Bronchial epithelial cell (primary cell): ENCODE measurements around the gene C6orf141. TPM values are rescaled to one million over a fixed set of nuclear protein-coding genes. Genes with fewer than 3 reads are reported as not detected.

Source experiments
- DNase-seq: peaks from one replicate; pipeline ENCODE4 v3.0.0-alpha.2; 2010; ENCODE audit warnings: low read depth
- FAIRE-seq: peaks from 2 replicates; lab custom pipeline; 2011; peaks lifted over from hg19 to GRCh38; lab: Jason Lieb, UNC
- H3K27me3 ChIP-seq: 2 replicates; pipeline ENCODE4 v1.5.1; 2011; ENCODE audit warnings: low read length; ENCODE audit not compliant: control insufficient read depth, insufficient read depth
- H3K36me3 ChIP-seq: 2 replicates; pipeline ENCODE4 v1.5.1; 2011; ENCODE audit warnings: low read length; ENCODE audit not compliant: control insufficient read depth, insufficient read depth
- H3K4me3 ChIP-seq: 2 replicates; pipeline ENCODE4 v1.5.1; 2011; ENCODE audit warnings: mild to moderate bottlenecking, low read depth, low read length, control low read depth
- total RNA-seq: library from RNA; depleted of rRNA; stranded (reverse); fragments of >200 nt; gene quantifications from 2 replicates; pipeline ENCODE4 v1.2.1, GENCODE V29; 2014
- TF ChIP-seq, protein P1 (sequence below): IDR thresholded peaks from 2 replicates; pipeline ENCODE4 v1.5.1; 2011; ENCODE audit warnings: mild to moderate bottlenecking, moderate library complexity, low read length, control low read depth, inconsistent platforms; ENCODE audit not compliant: insufficient read depth, severe bottlenecking

The C6orf141 gene
- total RNA-seq, 1 donor from 2014 or later = 10.8 TPM

GRCh38 chr6:49540614-49541013 lies 9.9 kb upstream of the C6orf141 start:
- H3K36me3 ChIP-seq = no peaks in the 10 kb centered on the region
- TF ChIP-seq, protein P1, sequence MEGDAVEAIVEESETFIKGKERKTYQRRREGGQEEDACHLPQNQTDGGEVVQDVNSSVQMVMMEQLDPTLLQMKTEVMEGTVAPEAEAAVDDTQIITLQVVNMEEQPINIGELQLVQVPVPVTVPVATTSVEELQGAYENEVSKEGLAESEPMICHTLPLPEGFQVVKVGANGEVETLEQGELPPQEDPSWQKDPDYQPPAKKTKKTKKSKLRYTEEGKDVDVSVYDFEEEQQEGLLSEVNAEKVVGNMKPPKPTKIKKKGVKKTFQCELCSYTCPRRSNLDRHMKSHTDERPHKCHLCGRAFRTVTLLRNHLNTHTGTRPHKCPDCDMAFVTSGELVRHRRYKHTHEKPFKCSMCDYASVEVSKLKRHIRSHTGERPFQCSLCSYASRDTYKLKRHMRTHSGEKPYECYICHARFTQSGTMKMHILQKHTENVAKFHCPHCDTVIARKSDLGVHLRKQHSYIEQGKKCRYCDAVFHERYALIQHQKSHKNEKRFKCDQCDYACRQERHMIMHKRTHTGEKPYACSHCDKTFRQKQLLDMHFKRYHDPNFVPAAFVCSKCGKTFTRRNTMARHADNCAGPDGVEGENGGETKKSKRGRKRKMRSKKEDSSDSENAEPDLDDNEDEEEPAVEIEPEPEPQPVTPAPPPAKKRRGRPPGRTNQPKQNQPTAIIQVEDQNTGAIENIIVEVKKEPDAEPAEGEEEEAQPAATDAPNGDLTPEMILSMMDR = no peak
- FAIRE-seq = no peak
- H3K27me3 ChIP-seq = no peaks in the 10 kb centered on the region
- no peak overlapping the region for H3K4me3 ChIP-seq
- DNase-seq = peak; percentile 72

DNA sequence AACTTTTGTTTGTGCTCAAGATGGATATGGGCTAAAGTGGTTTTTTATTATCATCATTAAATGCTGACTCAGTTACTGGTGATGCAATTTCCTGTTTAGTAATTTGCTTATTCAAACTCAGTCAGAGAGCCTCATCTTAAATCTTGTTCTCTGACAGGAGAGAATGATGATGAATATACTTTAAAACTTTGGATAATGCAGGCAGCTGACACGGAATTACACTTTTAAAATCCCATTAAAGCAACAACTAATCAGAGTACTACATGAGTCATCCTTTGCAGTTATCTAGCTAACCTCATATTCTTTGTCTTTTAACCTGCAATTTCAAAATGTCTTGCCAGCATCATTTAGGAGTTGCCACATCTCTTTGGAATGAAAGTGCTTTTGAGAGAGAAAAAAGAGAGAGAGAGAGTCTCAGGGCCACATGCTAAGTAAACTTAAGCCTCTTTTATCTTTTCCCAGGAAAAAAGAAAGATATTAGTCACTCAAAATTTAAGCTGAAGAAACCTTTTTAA lies 9.2 kb upstream of the C6orf141 start:
- DNase-seq (peak; percentile 96), FAIRE-seq (no peak)
- Histone ChIP-seq H3K36me3 (no peaks in the 10 kb centered on the region), H3K27me3 (no peaks in the 10 kb centered on the region), H3K4me3 (no peak overlapping the region)
- TF ChIP-seq, protein P1 = no peak

GRCh38 chr6:49541936-49542335 lies 8.5 kb upstream of the C6orf141 start:
- Histone ChIP-seq H3K4me3 (no peak overlapping the region), H3K27me3 (no peaks in the 10 kb centered on the region), H3K36me3 (no peaks in the 10 kb centered on the region)
- peak; percentile 73 for DNase-seq
- no peak for FAIRE-seq
- TF ChIP-seq, protein P1 = no peak

DNA sequence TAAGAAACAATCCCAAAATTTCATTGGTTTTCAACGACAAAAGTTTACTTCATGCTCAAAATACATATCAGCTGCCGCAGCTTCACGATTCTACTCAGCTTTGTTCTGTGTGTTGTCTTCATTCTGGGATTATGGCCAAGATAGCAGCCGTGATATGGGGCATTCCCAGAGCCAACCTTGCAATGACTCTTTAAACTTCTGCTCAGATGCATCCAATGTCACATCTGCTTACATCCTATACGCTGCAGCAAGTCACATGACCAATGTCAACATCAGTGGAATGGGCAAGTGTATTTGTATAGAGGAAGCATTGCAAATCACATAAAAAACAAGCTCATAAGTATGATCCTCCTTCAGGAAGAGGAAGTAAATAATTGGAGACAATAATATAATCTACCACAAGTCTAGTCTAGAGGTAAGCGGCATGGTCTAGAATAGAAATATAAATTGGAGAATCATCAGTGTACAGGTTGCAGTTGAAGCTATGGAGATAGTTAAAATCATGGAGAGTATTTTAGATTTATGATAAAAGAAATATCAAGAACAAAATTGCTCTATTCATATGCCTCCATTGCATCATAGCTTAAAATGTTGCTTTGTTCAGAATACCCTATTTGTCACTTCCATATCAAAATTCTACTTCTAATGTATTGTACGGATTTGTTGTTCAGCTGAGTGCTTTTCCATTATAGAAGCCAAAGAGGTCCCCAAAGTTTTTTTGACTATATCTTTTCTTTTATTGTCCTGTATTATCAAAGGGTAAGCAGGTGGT lies 7.2 kb upstream of the C6orf141 start:
- FAIRE-seq (no peak), DNase-seq (no peak)
- H3K4me3 ChIP-seq = no peak overlapping the region
- no peaks in the 10 kb centered on the region for H3K36me3 ChIP-seq
- no peaks in the 10 kb centered on the region for H3K27me3 ChIP-seq
- TF ChIP-seq, protein P1 = no peak

- FAIRE-seq = no peak
- H3K36me3 ChIP-seq = no peaks in the 10 kb centered on the region
Measured at GRCh38 chr6:49546331-49546730, 4.1 kb upstream of the C6orf141 start.

More at GRCh38 chr6:49546331-49546730, 4.1 kb upstream of the C6orf141 start:
- no peak overlapping the region for H3K4me3 ChIP-seq
- H3K27me3 ChIP-seq = no peaks in the 10 kb centered on the region
- no peak for DNase-seq
- TF ChIP-seq, protein P1 = no peak
